Measurements from ENCODE around the gene PACC1.

DNA sequence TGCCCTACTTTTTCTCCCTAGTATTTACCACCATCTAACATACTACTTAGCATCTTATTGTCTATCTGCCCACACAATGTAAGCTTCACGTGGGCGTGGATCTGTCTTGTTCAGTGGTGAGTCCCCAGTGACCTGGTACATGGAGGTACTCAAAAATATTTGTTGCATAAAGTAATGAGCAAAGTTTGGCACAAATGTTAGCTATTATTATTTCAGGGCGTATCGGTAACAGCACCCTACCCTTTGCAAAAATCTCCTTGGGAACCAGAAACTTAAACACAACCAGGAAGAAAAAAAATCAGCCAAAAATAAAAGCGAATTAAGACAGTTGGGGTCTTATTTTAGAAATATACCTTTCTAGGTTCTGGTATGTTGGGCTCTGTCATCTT, 17.6 kb upstream of the PACC1 start:
- no peak for TF ChIP-seq POLR2AphosphoS5 (IDR thresholded peaks at IDR 0.05)
- no peak for TF ChIP-seq POLR2A (IDR thresholded peaks at IDR 0.05)
- TF ChIP-seq, protein P1, sequence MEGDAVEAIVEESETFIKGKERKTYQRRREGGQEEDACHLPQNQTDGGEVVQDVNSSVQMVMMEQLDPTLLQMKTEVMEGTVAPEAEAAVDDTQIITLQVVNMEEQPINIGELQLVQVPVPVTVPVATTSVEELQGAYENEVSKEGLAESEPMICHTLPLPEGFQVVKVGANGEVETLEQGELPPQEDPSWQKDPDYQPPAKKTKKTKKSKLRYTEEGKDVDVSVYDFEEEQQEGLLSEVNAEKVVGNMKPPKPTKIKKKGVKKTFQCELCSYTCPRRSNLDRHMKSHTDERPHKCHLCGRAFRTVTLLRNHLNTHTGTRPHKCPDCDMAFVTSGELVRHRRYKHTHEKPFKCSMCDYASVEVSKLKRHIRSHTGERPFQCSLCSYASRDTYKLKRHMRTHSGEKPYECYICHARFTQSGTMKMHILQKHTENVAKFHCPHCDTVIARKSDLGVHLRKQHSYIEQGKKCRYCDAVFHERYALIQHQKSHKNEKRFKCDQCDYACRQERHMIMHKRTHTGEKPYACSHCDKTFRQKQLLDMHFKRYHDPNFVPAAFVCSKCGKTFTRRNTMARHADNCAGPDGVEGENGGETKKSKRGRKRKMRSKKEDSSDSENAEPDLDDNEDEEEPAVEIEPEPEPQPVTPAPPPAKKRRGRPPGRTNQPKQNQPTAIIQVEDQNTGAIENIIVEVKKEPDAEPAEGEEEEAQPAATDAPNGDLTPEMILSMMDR (IDR thresholded peaks at IDR 0.05 in 8 of 11, conservative IDR thresholded peaks at IDR 0.05 in 3 of 11) = no peak
